Measurements from ENCODE around the gene ROR1.

Gene ROR1

GRCh38 chr1:63923302-63923701 is 149.5 kb downstream of the ROR1 start:
- no peak overlapping the region for H3K4me3 ChIP-seq (replicated peaks; ENCODE audit: low read depth, low read length)
- DNase-seq (ENCODE audit: extremely low read depth, insufficient read length) = no peak
- no peak for TF ChIP-seq CTCF (IDR thresholded peaks at IDR 0.05; ENCODE audit: insufficient read depth, low read length, poor library complexity, severe bottlenecking)
- no peaks in the 10 kb centered on the region for H3K36me3 ChIP-seq (ENCODE audit: control insufficient read depth, insufficient read depth, low read length)
- no peaks in the 10 kb centered on the region for H3K27me3 ChIP-seq (replicated peaks; ENCODE audit: control insufficient read depth, insufficient read depth, low read length)

GRCh38 chr1:63924600-63924999 is 150.8 kb downstream of the ROR1 start:
- no peak for TF ChIP-seq CTCF (IDR thresholded peaks at IDR 0.05; ENCODE audit: insufficient read depth, low read length, poor library complexity, severe bottlenecking)
- H3K36me3 ChIP-seq (ENCODE audit: control insufficient read depth, insufficient read depth, low read length) = no peaks in the 10 kb centered on the region
- no peak for DNase-seq (ENCODE audit: extremely low read depth, insufficient read length)
- no peaks in the 10 kb centered on the region for H3K27me3 ChIP-seq (replicated peaks; ENCODE audit: control insufficient read depth, insufficient read depth, low read length)
- no peak overlapping the region for H3K4me3 ChIP-seq (replicated peaks; ENCODE audit: low read depth, low read length)

GRCh38 chr1:63928186-63929105 is 154.6 kb downstream of the ROR1 start:
- Histone ChIP-seq H3K36me3 (ENCODE audit: control insufficient read depth, insufficient read depth, low read length) (no peaks in the 10 kb centered on the region), H3K4me3 (replicated peaks; ENCODE audit: low read depth, low read length) (no peak overlapping the region), H3K27me3 (replicated peaks; ENCODE audit: control insufficient read depth, insufficient read depth, low read length) (no peaks in the 10 kb centered on the region)
- no peak for DNase-seq (ENCODE audit: extremely low read depth, insufficient read length)
- no peak for TF ChIP-seq CTCF (IDR thresholded peaks at IDR 0.05; ENCODE audit: insufficient read depth, low read length, poor library complexity, severe bottlenecking)

GRCh38 chr1:63929106-63929478 is 155.3 kb downstream of the ROR1 start:
- Histone ChIP-seq H3K4me3 (replicated peaks; ENCODE audit: low read depth, low read length) (no peak overlapping the region), H3K27me3 (replicated peaks; ENCODE audit: control insufficient read depth, insufficient read depth, low read length) (no peaks in the 10 kb centered on the region), H3K36me3 (ENCODE audit: control insufficient read depth, insufficient read depth, low read length) (no peaks in the 10 kb centered on the region)
- DNase-seq (ENCODE audit: extremely low read depth, insufficient read length) = no peak
- TF ChIP-seq CTCF (IDR thresholded peaks at IDR 0.05; ENCODE audit: insufficient read depth, low read length, poor library complexity, severe bottlenecking) = no peak

- Histone ChIP-seq H3K36me3 (ENCODE audit: control insufficient read depth, insufficient read depth, low read length) (no peaks in the 10 kb centered on the region), H3K27me3 (replicated peaks; ENCODE audit: control insufficient read depth, insufficient read depth, low read length) (no peaks in the 10 kb centered on the region), H3K4me3 (replicated peaks; ENCODE audit: low read depth, low read length) (no peak overlapping the region)
- no peak for DNase-seq (ENCODE audit: extremely low read depth, insufficient read length)
- TF ChIP-seq CTCF (IDR thresholded peaks at IDR 0.05; ENCODE audit: insufficient read depth, low read length, poor library complexity, severe bottlenecking) = no peak
Measured at GRCh38 chr1:63931468-63931867, 157.7 kb downstream of the ROR1 start.

All from GM06990 (cell line).